Activated naive CD8-positive, alpha-beta T cell treated with anti-CD3 and anti-CD28 coated beads, Interleukin-2, amount 10 ng/mL, durations not matched to agents 7 days and 5 days (primary cell): ENCODE data around the gene SLC24A5. TPM values are rescaled to one million over a fixed set of nuclear protein-coding genes. Genes with fewer than 3 reads are reported as not detected.

Experiments used
- ATAC-seq: fragments of 150-1000 bp; cut with Tn5 transposase; one replicate; pipeline ENCODE4 v1.10.0; 2021; ENCODE audit warnings: low read depth, moderate library complexity
- POLR2A ChIA-PET: fragments of 350-600 bp; sonication (Branson Sonifier 250); formaldehyde crosslinking; loops from one replicate; lab custom pipeline; 2021; ENCODE audit warnings: antibody characterized with exemption; lab: Charles Lee
- DNase-seq: peaks from one replicate; pipeline ENCODE4 v3.0.0; 2021
- H3K27ac Mint-ChIP-seq: one replicate; pipeline ENCODE4 v1.8.0; 2022; ENCODE audit warnings: mild to moderate bottlenecking, mixed read lengths
- H3K27me3 Mint-ChIP-seq: one replicate; pipeline ENCODE4 v1.8.0; 2022; ENCODE audit warnings: mild to moderate bottlenecking, moderate library complexity, mixed read lengths
- H3K36me3 Mint-ChIP-seq: one replicate; pipeline ENCODE4 v1.8.0; 2021; ENCODE audit warnings: mild to moderate bottlenecking, mixed read lengths
- H3K4me1 Mint-ChIP-seq: one replicate; pipeline ENCODE4 v1.8.0; 2021; ENCODE audit warnings: mixed read lengths
- H3K4me3 Mint-ChIP-seq: one replicate; pipeline ENCODE4 v1.8.0; 2022; ENCODE audit warnings: mild to moderate bottlenecking, moderate library complexity, mixed read lengths
- H3K9me3 Mint-ChIP-seq: one replicate; pipeline ENCODE4 v1.8.0; 2021; ENCODE audit warnings: mixed read lengths
- total RNA-seq, 2 experiments: library from RNA; stranded (reverse); gene quantifications; one replicate each; pipeline ENCODE4 v1.2.3, GENCODE V29; 2021

Gene SLC24A5
- total RNA-seq = not detected

DNA sequence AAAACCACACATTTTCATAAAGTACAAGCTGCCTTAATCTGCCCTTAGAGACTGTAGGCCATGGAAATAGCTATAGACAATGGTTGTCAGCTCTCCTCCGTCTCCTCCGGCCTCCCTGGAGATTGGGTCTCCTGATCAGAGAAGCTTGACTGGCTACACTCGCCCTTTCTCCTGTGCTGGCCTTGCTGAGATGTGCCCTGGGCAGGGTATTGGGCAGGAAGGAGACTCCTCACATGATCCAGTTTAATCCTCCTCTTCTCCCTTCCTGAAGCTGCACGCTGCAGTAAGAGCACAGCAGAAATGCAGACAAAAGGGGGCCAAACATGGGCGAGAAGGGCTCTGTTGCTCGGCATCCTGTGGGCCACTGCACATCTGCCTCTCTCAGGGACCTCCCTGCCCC lies at the start of gene SLC24A5:
TSS of gene SLC24A5 (plus strand) at position 246 of the 400 bp plus-strand sequence. CDS start at position 301, 55 bp downstream.
- H3K27me3 Mint-ChIP-seq = peaks cover 27% of the 10 kb centered on the region

DNA sequence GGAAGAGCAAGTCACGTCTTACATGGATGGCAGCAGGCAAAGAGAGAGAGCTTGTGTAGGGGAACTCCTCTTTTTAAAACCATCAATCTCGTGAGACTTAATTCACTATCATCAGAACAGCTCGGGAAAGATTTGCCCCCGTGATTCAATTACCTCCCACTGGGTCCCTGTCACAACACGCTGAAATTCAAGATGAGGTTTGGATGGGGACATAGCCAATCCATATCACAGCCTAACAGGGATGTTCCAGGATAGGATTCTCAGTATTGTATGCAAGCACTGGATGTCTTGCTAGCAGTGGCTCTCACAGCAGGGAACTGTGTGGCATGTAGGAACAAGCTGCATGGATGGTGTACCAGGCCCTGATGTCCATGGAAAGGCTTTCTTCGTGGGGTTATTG lies 47.8 kb upstream of the SLC24A5 start:
- POLR2A ChIA-PET = no interaction called here
- H3K27ac Mint-ChIP-seq = no peak overlapping the region
- H3K4me3 Mint-ChIP-seq = no peak overlapping the region
- peaks cover 5% of the 10 kb centered on the region for H3K27me3 Mint-ChIP-seq
- no peaks in the 10 kb centered on the region for H3K9me3 Mint-ChIP-seq
- DNase-seq (no peak), ATAC-seq (no peak)
- no peaks in the 10 kb centered on the region for H3K4me1 Mint-ChIP-seq
- H3K36me3 Mint-ChIP-seq = no peaks in the 10 kb centered on the region

More for the DNA sequence above, at the start of gene SLC24A5:
- ATAC-seq (no peak), DNase-seq (no peak)
- POLR2A ChIA-PET = no interaction called here
- no peaks in the 10 kb centered on the region for H3K9me3 Mint-ChIP-seq
- H3K36me3 Mint-ChIP-seq = no peaks in the 10 kb centered on the region
- no peaks in the 10 kb centered on the region for H3K4me1 Mint-ChIP-seq
- no peak within 1 kb of the TSS for H3K4me3 Mint-ChIP-seq
- no peak within 1 kb of the TSS for H3K27ac Mint-ChIP-seq

DNA sequence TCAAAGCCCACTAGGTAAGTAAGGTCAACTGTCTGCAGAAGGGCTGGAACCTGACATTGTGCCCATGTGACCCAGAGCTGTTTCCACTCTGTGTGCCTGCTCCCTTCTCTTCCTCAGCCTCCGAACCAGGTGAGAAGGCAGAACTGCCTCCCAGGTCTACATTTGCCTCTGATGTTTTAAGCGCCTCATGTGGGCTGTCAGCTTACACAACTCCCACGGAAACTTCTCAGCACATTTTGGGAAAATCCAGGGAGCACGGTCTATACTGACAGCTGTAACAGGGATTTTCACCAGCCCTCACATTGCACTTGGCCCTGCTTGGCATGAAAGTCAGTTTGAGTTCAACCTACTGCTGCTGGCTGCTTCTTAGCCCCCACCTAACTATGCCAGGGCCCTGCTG lies 46.9 kb upstream of the SLC24A5 start:
- DNase-seq (no peak), ATAC-seq (no peak)
- Mint-ChIP-seq H3K4me1 (no peaks in the 10 kb centered on the region), H3K27me3 (peaks cover 5% of the 10 kb centered on the region), H3K4me3 (no peak overlapping the region), H3K36me3 (no peaks in the 10 kb centered on the region), H3K27ac (no peak overlapping the region), H3K9me3 (no peaks in the 10 kb centered on the region)
- POLR2A ChIA-PET = no interaction called here

DNA sequence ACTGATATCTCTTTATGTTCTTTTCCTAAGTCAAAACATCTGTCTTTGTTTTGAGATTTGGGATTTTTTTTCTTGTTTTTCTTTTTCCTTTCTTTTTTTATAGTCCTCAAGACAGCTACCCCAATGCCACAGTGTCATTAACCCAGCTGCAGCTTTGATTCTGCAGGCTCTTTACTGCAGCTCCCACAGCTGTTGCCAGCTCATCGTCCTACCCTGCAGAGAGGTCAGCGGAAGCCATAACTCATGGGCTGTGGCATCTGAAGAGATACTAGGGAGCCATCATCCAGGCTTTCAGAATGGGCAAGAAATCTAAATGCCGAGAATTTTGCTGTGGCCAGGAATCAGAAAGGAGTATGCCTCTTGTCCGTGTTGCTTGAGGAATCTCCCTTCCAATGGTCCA lies 44.3 kb upstream of the SLC24A5 start:
- ATAC-seq (no peak), DNase-seq (no peak)
- no peak overlapping the region for H3K27ac Mint-ChIP-seq
- H3K4me1 Mint-ChIP-seq = no peaks in the 10 kb centered on the region
- H3K9me3 Mint-ChIP-seq = no peaks in the 10 kb centered on the region
- H3K36me3 Mint-ChIP-seq = no peaks in the 10 kb centered on the region
- peaks cover 7% of the 10 kb centered on the region for H3K27me3 Mint-ChIP-seq
- no peak overlapping the region for H3K4me3 Mint-ChIP-seq
- POLR2A ChIA-PET = no interaction called here

DNA sequence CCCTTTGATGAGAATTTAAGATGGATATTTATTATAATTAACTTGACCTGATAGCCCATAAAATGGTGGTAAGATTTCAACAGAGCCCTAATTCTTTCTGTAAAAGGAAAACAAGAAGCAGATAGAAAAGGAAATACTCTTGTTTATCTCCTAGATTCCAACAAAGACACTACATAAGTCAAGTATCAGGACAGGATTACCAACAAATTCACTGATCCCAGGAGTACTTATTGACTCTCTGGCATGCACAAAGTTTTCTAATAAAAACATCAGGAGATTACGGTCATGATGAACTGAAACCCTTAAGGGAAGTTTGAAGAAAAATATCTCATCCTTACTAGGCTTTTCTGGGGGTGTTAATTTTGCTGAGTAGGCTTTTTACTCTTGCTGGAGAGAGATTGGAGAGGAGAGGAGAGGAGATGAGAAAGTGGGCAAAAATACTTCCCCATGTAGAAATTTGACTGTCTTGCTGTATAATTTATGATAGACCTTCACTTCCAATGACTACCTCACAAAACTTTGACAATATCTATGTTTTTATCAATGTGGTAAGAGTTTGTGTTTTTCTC lies 43.1 kb upstream of the SLC24A5 start:
- Mint-ChIP-seq H3K36me3 (no peaks in the 10 kb centered on the region), H3K9me3 (no peaks in the 10 kb centered on the region), H3K27me3 (peaks cover 4% of the 10 kb centered on the region), H3K27ac (no peak overlapping the region), H3K4me3 (no peak overlapping the region), H3K4me1 (no peaks in the 10 kb centered on the region)
- POLR2A ChIA-PET = no interaction called here
- no peak for DNase-seq
- no peak for ATAC-seq

DNA sequence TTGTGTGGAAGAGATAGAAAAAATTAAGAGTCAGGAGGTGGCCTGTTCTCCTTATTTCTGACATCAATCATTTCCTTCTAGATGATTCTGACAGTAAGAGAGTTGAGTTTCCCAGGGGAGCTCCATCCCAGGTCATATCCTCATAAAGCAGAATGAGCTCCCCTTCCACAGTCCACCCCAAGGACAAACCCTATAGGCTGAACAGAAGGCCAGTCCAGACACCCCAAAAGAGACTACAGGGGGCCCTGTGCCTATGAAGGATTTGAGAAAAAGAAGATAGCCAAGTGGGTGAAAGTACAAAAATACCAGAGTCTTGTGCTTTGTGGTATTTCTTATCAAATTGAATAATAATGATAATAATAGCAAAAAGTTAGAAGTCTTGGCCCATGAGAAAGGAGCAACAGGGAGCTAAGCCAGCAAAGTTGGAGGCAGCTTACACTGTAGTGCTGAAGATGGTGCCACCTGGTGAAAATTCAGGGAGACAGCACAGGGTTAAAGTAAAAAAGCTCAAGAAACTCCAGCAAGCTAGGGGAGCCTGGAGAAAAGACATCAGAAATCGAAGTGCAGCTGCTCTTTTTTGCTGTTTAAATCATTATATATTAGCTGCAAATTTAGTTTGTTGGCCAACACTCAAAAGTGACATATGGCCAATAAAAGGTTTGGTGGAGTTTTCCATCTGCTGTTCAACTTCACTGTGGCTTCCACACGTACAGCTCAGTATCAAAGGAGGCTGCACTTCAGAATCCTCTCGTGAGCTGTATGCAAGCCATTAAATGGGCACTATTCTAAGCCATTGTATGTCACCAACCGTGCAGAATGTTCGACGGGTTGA lies 35.8 kb upstream of the SLC24A5 start:
- Mint-ChIP-seq H3K27ac (no peak overlapping the region), H3K9me3 (no peaks in the 10 kb centered on the region), H3K36me3 (no peaks in the 10 kb centered on the region), H3K4me1 (no peaks in the 10 kb centered on the region), H3K27me3 (peaks cover 4% of the 10 kb centered on the region), H3K4me3 (no peak overlapping the region)
- no peak for ATAC-seq
- no peak for DNase-seq
- POLR2A ChIA-PET = no interaction called here

DNA sequence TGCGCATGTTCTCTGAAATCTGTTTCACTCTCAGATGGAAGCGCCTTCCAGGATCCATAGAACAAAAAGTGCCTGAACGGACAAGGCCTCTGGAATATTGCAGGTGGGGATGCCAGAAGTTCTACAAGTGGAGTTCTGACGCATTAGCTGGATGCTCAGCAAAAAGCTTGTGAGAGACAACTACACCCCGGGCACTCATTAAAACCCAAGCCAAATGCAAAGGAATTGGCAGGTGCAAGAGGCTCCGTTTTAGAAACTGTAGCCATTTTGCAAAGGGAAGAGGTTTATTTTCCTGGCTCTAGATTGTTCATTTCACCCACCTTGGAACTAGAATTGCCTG lies 35.2 kb upstream of the SLC24A5 start:
- ATAC-seq (no peak), DNase-seq (no peak)
- Mint-ChIP-seq H3K27ac (no peak overlapping the region), H3K4me1 (no peaks in the 10 kb centered on the region), H3K27me3 (peaks cover under 1% of the 10 kb centered on the region), H3K4me3 (no peak overlapping the region), H3K36me3 (no peaks in the 10 kb centered on the region), H3K9me3 (no peaks in the 10 kb centered on the region)
- POLR2A ChIA-PET = no interaction called here

DNA sequence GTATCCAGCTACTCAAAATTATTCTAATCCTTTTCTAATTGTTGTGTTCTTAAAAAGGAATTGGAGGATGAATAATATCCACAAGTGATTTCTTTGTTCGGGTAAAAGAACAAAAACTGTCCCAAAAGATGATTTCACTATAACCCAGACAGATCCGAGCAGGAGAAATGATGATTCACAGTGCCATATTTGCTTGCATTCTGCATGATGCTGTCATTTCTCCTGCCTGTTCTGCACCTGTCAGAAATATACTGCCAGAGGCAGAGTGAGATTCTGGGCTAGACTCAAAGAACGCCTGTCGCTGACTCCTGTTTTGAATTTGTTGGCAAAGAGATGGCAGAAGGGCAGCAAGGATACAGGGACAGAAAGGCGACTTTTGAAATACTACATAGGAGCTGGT lies 34.7 kb upstream of the SLC24A5 start:
- no peak for DNase-seq
- Mint-ChIP-seq H3K4me1 (no peaks in the 10 kb centered on the region), H3K9me3 (no peaks in the 10 kb centered on the region), H3K36me3 (no peaks in the 10 kb centered on the region), H3K27ac (no peak overlapping the region), H3K4me3 (no peak overlapping the region), H3K27me3 (no peaks in the 10 kb centered on the region)
- POLR2A ChIA-PET = no interaction called here
- ATAC-seq = no peak

DNA sequence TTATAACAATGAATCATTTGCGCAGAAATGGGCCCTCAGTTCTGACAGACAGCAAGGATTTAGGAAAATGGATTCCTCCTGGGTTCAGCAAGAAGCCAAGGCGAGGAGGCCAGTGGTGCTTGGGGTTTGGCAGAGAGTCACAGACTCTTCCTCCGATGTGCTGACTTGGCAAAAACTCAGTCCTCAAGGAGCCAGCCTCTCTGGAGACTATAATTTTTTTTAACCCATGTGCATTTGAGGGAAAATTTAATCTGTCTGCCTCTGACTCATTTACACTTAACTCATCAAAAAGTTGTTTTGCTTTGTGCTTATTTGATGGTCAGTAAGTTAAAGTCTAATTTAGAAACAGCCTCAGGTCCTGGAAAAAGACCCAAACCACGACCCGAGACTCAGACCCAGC lies 34.2 kb upstream of the SLC24A5 start:
- Mint-ChIP-seq H3K4me3 (no peak overlapping the region), H3K4me1 (no peaks in the 10 kb centered on the region), H3K36me3 (no peaks in the 10 kb centered on the region), H3K27ac (no peak overlapping the region), H3K9me3 (no peaks in the 10 kb centered on the region), H3K27me3 (no peaks in the 10 kb centered on the region)
- DNase-seq (no peak), ATAC-seq (no peak)
- POLR2A ChIA-PET = no interaction called here

DNA sequence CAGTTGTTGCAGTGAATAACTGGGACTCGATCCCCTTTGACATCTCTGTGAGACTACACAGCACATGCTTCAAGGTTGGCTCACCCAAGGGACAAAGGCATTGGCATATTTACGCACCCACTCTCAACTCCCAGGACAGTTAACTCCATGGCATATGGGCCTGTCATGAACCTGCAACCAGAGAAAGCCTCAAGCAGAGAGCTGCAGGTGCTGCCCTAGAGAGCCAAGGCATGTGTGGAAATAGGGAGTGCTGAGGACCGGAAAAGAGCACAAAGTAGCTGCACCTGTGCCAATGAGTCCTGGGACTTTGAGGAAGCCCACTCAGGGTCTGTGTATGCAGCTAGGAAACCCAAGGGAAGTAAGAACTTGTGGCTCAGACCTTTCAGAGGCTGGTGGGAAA lies 32.9 kb upstream of the SLC24A5 start:
- POLR2A ChIA-PET = no interaction called here
- Mint-ChIP-seq H3K27me3 (no peaks in the 10 kb centered on the region), H3K4me3 (no peak overlapping the region), H3K36me3 (no peaks in the 10 kb centered on the region), H3K4me1 (no peaks in the 10 kb centered on the region), H3K27ac (no peak overlapping the region), H3K9me3 (no peaks in the 10 kb centered on the region)
- no peak for ATAC-seq
- DNase-seq = no peak

DNA sequence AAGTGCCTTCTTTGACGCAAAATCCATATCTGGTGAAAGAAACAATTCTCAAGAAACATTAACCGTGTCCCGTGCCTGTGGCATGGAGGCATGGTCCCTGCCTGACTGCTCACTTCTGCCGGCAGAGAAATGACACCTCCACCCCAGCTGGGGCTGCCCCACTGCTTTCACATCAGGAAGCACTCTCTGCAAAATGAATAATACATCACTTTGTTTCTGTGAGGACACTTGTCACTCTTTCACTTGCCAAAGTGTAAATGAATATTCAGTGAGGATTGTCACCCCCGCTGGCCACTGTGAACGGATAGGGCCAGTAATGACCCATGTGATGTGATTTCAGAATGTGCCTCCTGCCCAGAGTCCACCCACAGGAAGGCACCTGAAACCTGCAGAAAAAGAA lies 31.1 kb upstream of the SLC24A5 start:
- Mint-ChIP-seq H3K36me3 (no peaks in the 10 kb centered on the region), H3K4me3 (no peak overlapping the region), H3K27me3 (peaks cover 2% of the 10 kb centered on the region), H3K9me3 (no peaks in the 10 kb centered on the region), H3K27ac (no peak overlapping the region), H3K4me1 (no peaks in the 10 kb centered on the region)
- POLR2A ChIA-PET = no interaction called here
- ATAC-seq (no peak), DNase-seq (no peak)

DNA sequence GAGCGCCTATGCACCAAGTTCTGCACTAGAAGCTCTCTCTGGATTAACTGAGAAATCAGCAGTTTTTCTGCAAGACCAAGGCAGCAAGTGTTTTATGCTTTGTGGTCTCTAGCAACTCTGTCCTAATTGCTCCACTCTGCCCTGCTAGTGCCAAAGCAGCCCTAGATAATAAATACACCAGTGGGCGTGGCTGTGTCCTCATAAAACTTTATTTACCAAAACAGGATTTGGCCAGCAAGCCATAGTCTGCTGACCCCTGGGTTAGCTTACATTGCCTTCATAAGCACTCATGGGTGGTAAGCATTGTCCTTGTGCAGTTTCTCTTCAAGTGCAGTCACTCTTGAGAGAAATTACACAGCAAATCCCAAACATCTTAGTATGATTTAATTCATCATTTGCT lies 30.7 kb upstream of the SLC24A5 start:
- no peaks in the 10 kb centered on the region for H3K9me3 Mint-ChIP-seq
- H3K4me1 Mint-ChIP-seq = no peaks in the 10 kb centered on the region
- no peaks in the 10 kb centered on the region for H3K36me3 Mint-ChIP-seq
- no peak for DNase-seq
- no peak overlapping the region for H3K4me3 Mint-ChIP-seq
- H3K27ac Mint-ChIP-seq = no peak overlapping the region
- H3K27me3 Mint-ChIP-seq = peaks cover 3% of the 10 kb centered on the region
- POLR2A ChIA-PET = no interaction called here
- no peak for ATAC-seq

DNA sequence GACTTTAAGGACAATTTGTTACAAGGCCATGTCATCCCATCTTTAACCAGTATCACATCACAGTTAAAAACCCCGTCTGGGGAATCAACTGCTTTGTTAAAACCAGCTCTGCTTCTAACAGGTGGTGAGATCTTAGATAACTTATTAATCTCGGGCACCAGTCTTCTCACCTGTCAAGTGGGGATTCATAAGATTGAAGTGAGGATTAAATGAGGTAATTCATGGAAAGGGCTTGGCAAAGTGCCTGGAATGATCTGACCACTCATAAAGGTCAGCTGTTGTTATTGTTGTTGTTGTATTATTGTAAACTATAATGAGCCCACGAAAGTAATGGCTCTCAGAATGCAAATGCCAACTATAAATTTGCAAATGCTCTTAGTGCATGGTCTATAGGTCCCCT lies 30.1 kb upstream of the SLC24A5 start:
- Mint-ChIP-seq H3K4me3 (no peak overlapping the region), H3K4me1 (no peaks in the 10 kb centered on the region), H3K27ac (no peak overlapping the region), H3K9me3 (peaks cover 2% of the 10 kb centered on the region), H3K36me3 (no peaks in the 10 kb centered on the region), H3K27me3 (peaks cover 5% of the 10 kb centered on the region)
- DNase-seq (no peak), ATAC-seq (no peak)
- POLR2A ChIA-PET = no interaction called here

DNA sequence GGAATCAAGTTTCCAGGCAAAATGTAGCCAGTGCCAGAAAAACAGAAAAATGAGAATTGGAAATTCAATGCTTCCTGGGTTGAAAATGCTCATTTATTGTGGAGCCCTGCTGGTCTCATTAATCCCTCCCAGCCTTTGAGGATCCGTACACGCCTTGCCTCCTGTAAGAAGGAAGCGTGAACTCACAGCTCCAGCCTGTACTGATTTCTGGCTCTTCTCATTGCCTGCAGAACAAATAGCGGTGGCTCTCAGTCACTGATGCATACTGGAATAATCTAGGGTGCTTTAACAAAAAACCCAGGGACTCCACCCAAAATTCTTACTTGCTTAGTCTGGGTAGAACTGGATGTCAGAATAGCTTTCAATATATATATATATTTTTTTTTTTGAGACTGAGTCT lies 29.3 kb upstream of the SLC24A5 start:
- ATAC-seq (no peak), DNase-seq (no peak)
- Mint-ChIP-seq H3K27me3 (peaks cover 8% of the 10 kb centered on the region), H3K4me3 (no peak overlapping the region), H3K27ac (no peak overlapping the region), H3K4me1 (no peaks in the 10 kb centered on the region), H3K36me3 (no peaks in the 10 kb centered on the region), H3K9me3 (peaks cover 4% of the 10 kb centered on the region)
- POLR2A ChIA-PET = no interaction called here
